ENCODE measurements around the gene CACNB4.

- no peak for TF ChIP-seq CTCF (IDR thresholded peaks at IDR 0.05)
- no peak for TF ChIP-seq POLR2A (IDR thresholded peaks at IDR 0.05)
- TF ChIP-seq POLR2AphosphoS5 (IDR thresholded peaks at IDR 0.05): no peak
Observed at GRCh38 chr2:152099367-152100050, 665 bp upstream of the CACNB4 start.

Measured in sigmoid colon (tissue), 4 donors.